HG03097 (cell line): Measurements from ENCODE around the gene DBH.

Experiments
- ATAC-seq: cut with Tn5 transposase; IDR thresholded peaks from one replicate; pipeline ENCODE4 v1.9.1; 2021; ENCODE audit not compliant: unreplicated experiment, low FRiP score

DBH gene

GRCh38 chr9:133680250-133680975 lies 44.2 kb downstream of the DBH start:
- no peak for ATAC-seq

- no peak for ATAC-seq
Observed at GRCh38 chr9:133680976-133681657, 45.0 kb downstream of the DBH start.

GRCh38 chr9:133681658-133682306 lies 45.6 kb downstream of the DBH start:
- ATAC-seq: no peak

GRCh38 chr9:133682818-133683585 lies 46.8 kb downstream of the DBH start:
- ATAC-seq: no peak

- no peak for ATAC-seq
Observed at GRCh38 chr9:133683586-133684120, 47.5 kb downstream of the DBH start.

- no peak for ATAC-seq
Observed at GRCh38 chr9:133684121-133684935, 48.2 kb downstream of the DBH start.

- no peak for ATAC-seq
Observed at GRCh38 chr9:133684936-133685361, 48.8 kb downstream of the DBH start.

- no peak for ATAC-seq
Observed at GRCh38 chr9:133685653-133686609, 49.8 kb downstream of the DBH start.

GRCh38 chr9:133686642-133687575 lies 50.7 kb downstream of the DBH start:
- ATAC-seq: no peak

GRCh38 chr9:133687856-133688761 lies 51.9 kb downstream of the DBH start:
- ATAC-seq: no peak

GRCh38 chr9:133689151-133689763 lies 53.1 kb downstream of the DBH start:
- no peak for ATAC-seq

GRCh38 chr9:133690081-133690561 lies 54.0 kb downstream of the DBH start:
- no peak for ATAC-seq

GRCh38 chr9:133691191-133691590 lies 55.0 kb downstream of the DBH start:
- ATAC-seq: no peak

GRCh38 chr9:133691626-133692363 lies 55.6 kb downstream of the DBH start:
- no peak for ATAC-seq

GRCh38 chr9:133692364-133692985 lies 56.3 kb downstream of the DBH start:
- no peak for ATAC-seq
